Measurements from ENCODE around the gene GOLGA8J. TPM values are rescaled to one million over a fixed set of nuclear protein-coding genes. Genes with fewer than 3 reads are reported as not detected.

The GOLGA8J gene
- total RNA-seq, 1 experiment from 2014 or later, result not detected

- ChIA-PET POLR2A (no interaction called here), RAD21 (ENCODE audit: low non-redundant PET in 1 of 2, low total read pairs in 2 of 2, uncharacterized antibody in 2 of 2, unreplicated experiment in 2 of 2) (no interaction called here), CTCF (interaction anchor here (0.6 kb wide), 1 partner anchor 224 kb away, joined by 3 read pairs; no protein-coding TSS in a partner anchor)
- Histone ChIP-seq H3K4me1 (ENCODE audit: control insufficient read depth in 1 of 2, insufficient read depth in 2 of 2, low read length in 2 of 2) (no peaks in the 10 kb centered on the region), H3K36me3 (ENCODE audit: control insufficient read depth in 1 of 2, insufficient read depth in 2 of 2, low read length in 2 of 2) (no peaks in the 10 kb centered on the region), H2AFZ (ENCODE audit: low read depth, low read length, poor library complexity, severe bottlenecking) (no peak overlapping the region), H3K79me2 (ENCODE audit: insufficient read depth, low read length) (no peaks in the 10 kb centered on the region), H3K4me3 (replicated peaks in 1 of 2; ENCODE audit: low read depth in 1 of 2, low read length in 2 of 2) (no peak overlapping the region), H3K4me2 (ENCODE audit: low read length) (no peak overlapping the region), H3K27ac (ENCODE audit: low read depth, low read length) (no peak overlapping the region), H3K9me2 (ENCODE audit: insufficient read depth) (no peaks in the 10 kb centered on the region), H3K9ac (ENCODE audit: low read length) (no peak overlapping the region), H4K20me1 (ENCODE audit: insufficient read depth) (no peaks in the 10 kb centered on the region), H3K27me3 (ENCODE audit: insufficient read depth, low read length) (no peaks in the 10 kb centered on the region), H3K9me3 (ENCODE audit: control insufficient read depth in 1 of 2, insufficient read depth in 1 of 2, low read depth in 1 of 2, low read length in 2 of 2) (no peaks in the 10 kb centered on the region)
- BruUV-seq (replicated peaks), result no TSS peak
- no peak for TF ChIP-seq FOSL1 (IDR thresholded peaks at IDR 0.05; ENCODE audit: low read depth)
- TF ChIP-seq SIN3A (IDR thresholded peaks at IDR 0.05; ENCODE audit: low read depth), result no peak
- no peak for TF ChIP-seq SP1 (IDR thresholded peaks at IDR 0.05; ENCODE audit: low read depth)
- no peak for TF ChIP-seq ZFX (IDR thresholded peaks at IDR 0.05)
- TF ChIP-seq CBX3 (IDR thresholded peaks at IDR 0.05; ENCODE audit: low read depth), result no peak
- ATAC-seq (no peak), DNase-seq (ENCODE audit: low read depth, low spot score) (no peak)
- intact Hi-C loops (cut with micrococcal nuclease), result loop anchor here (5.0 kb wide), 1 partner anchor 291 kb away; no protein-coding TSS in a partner anchor
Measured at GRCh38 chr15:30033763-30034162, 49.0 kb upstream of the GOLGA8J start.

- RAD21 ChIA-PET (ENCODE audit: low non-redundant PET in 1 of 2, low total read pairs in 2 of 2, uncharacterized antibody in 2 of 2, unreplicated experiment in 2 of 2), result no interaction called here
Measured at GRCh38 chr15:30036036-30036703, 46.6 kb upstream of the GOLGA8J start.

More at GRCh38 chr15:30036036-30036703, 46.6 kb upstream of the GOLGA8J start:
- Histone ChIP-seq H3K9me2 (ENCODE audit: insufficient read depth) (no peaks in the 10 kb centered on the region), H3K27me3 (ENCODE audit: insufficient read depth, low read length) (no peaks in the 10 kb centered on the region), H3K36me3 (ENCODE audit: control insufficient read depth in 1 of 2, insufficient read depth in 2 of 2, low read length in 2 of 2) (no peaks in the 10 kb centered on the region), H3K9me3 (ENCODE audit: control insufficient read depth in 1 of 2, insufficient read depth in 1 of 2, low read depth in 1 of 2, low read length in 2 of 2) (no peaks in the 10 kb centered on the region), H3K9ac (ENCODE audit: low read length) (no peak overlapping the region), H3K79me2 (ENCODE audit: insufficient read depth, low read length) (no peaks in the 10 kb centered on the region), H3K4me1 (ENCODE audit: control insufficient read depth in 1 of 2, insufficient read depth in 2 of 2, low read length in 2 of 2) (no peaks in the 10 kb centered on the region), H4K20me1 (ENCODE audit: insufficient read depth) (no peaks in the 10 kb centered on the region), H3K4me3 (replicated peaks in 1 of 2; ENCODE audit: low read depth in 1 of 2, low read length in 2 of 2) (no peak overlapping the region), H3K4me2 (ENCODE audit: low read length) (no peak overlapping the region), H2AFZ (ENCODE audit: low read depth, low read length, poor library complexity, severe bottlenecking) (no peak overlapping the region), H3K27ac (ENCODE audit: low read depth, low read length) (no peak overlapping the region)
- intact Hi-C loops (cut with micrococcal nuclease), result no loop called here
- DNase-seq (ENCODE audit: low read depth, low spot score), result no peak
- POLR2A ChIA-PET, result no interaction called here
- BruUV-seq (replicated peaks), result no TSS peak
- TF ChIP-seq CTCF (IDR thresholded peaks at IDR 0.05 in 2 of 3, conservative IDR thresholded peaks at IDR 0.05 in 1 of 3; ENCODE audit: borderline replicate concordance in 1 of 3, insufficient read depth in 1 of 3, low read depth in 2 of 3, low read length in 2 of 3), result no peak
- TF ChIP-seq POLR2AphosphoS5 (IDR thresholded peaks at IDR 0.05; ENCODE audit: low read depth, low read length), result no peak
- no peak for TF ChIP-seq SRF (IDR thresholded peaks at IDR 0.05; ENCODE audit: low read depth)
- TF ChIP-seq EZH2phosphoT487 (IDR thresholded peaks at IDR 0.05; ENCODE audit: borderline replicate concordance), result no peak
- CTCF ChIA-PET, result no interaction called here
- no peak for ATAC-seq

All from HCT116 (cell line).